ENCODE measurements around the gene XIRP2.
"Not testable (repeated sequence)": the region's sequence is repeated elsewhere in the genome, so short reads cannot be mapped to it uniquely, and the experiment has no call there.

Gene XIRP2

GRCh38 chr2:167198576-167198975 lies 310.3 kb downstream of the XIRP2 start:
- no peak for DNase-seq

GRCh38 chr2:167200019-167200418 lies 311.7 kb downstream of the XIRP2 start:
- no peak for DNase-seq

DNA sequence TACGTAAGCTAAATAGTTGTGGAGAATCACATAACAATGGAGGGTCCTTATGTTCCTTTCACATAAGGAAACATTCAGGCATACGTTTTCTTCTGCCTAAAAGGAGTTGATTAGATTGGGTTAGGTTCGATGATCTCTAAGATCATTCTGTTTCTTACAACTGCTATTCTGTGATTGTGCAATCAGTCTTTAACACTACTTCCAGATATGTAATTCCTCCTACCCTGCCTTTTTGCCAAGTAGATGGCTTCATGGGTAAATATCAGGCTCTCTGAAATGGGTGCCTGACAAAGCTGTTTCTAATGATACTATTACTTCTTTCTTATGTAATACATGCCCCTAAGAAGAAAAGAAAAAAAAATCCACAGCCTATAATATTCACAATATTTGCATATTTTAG lies 321.5 kb downstream of the XIRP2 start:
- DNase-seq = no peak

GRCh38 chr2:167212014-167212648 lies 323.9 kb downstream of the XIRP2 start:
- no peak for DNase-seq

- no peak for DNase-seq
Measured at GRCh38 chr2:167215595-167215994, 327.3 kb downstream of the XIRP2 start.

DNA sequence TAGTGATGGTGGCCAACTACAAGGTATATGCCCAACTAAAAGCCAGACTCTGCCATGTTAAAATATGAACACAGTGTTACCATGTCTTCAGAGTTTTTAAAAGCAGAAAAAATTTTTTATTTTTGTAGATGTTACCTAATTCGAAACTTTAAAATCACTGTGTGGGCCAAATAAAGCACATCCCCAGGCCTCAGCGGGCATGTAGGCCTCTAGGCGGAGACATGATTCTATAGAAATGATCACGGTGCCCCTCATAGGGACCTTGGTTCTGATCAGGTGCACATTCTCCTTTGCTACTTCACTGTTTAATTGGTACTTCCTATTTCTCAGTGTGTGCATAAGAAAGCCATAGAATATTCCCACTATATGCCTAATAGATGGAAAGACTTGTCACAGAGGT lies 349.2 kb downstream of the XIRP2 start:
- no peak for DNase-seq

DNA sequence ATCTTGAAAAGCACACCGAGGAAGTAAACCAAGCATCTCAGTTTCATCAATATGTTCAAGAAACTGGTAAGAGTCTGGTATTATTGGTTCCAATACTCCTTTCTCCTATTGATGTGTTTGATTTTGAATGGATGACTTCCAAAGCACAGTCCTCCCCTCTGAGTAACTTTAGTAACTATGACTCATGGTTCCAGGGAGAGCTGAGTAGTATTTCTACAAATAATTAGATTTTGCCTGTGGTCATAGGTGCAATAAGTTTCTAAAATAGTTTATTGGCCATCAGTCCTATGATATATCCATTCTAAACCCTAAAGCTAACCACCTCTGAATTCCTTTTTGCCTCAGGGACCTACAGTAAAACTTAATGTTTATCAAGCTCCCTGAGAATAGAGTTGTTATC lies 352.4 kb downstream of the XIRP2 start:
- DNase-seq = no peak

- no peak for DNase-seq
Measured at GRCh38 chr2:167249197-167249596, 360.9 kb downstream of the XIRP2 start.

- no peak for DNase-seq
Measured at GRCh38 chr2:167253025-167253424, 364.7 kb downstream of the XIRP2 start.

GRCh38 chr2:167254721-167255120 lies 366.4 kb downstream of the XIRP2 start:
- DNase-seq = no peak

GRCh38 chr2:167258712-167259111 lies 370.4 kb downstream of the XIRP2 start:
- DNase-seq = no peak

- DNase-seq = no peak
Measured at GRCh38 chr2:167264380-167264779, 376.1 kb downstream of the XIRP2 start.

DNA sequence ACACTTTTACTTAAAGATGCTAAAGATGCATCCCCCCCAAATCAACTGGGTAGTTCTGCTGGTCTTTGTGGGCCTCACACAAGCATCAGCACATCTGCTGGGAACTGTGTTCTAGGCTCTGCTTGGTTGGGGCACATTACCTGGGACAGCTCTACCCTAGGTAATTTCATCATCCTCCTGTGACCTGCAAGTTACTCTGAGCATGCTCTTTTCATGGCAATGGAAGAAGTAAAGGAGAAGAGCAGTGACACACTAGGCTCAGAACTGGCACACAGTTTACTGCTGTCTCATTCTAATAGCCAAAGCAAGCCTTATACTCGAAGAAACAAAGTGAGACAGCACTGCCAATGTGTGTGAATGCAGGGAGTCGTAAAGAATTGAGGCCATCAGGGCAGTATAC lies 376.7 kb downstream of the XIRP2 start:
- DNase-seq = no peak

- no peak for DNase-seq
Measured at GRCh38 chr2:167265722-167266121, 377.4 kb downstream of the XIRP2 start.

DNA sequence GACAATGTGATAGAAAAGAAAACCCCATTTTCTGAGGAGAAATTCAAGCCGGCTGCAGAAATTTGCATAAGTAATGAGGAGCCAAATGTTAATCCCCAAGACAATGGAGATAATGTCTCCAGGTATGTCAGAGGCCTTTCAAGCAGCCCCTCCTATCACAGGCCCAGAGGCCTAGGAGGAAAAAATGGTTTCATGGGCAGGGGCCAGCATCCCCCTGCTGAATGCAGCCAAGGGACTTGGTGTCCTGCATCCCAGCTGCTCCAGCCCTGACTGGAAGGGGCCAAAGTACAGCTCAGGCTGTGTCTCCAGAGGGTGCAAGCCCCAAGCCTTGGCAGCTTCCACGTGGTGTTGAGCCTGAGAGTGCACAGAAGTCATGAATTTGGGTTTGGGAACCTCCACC lies 380.0 kb downstream of the XIRP2 start:
- not testable (repeated sequence) for DNase-seq

DNA sequence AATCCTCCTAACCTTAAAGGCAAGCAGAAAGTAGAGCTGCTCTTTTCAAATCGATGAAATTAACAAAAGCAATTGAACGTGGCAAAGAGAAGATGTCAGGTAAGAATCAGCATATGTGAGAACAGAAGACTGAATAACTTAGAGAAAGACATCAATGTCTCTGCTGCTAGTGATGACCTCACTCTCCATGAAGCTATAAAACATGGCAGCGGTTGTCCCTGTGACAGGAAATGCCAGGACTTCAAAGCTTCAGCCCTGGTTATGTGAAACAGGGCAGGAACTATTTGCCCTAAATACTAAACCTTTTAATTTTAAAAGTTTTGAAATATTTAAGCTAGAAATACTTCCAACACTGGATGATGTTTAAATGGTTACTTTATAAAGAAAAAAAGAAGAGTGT lies 383.7 kb downstream of the XIRP2 start:
- no peak for DNase-seq

- no peak for DNase-seq
Measured at GRCh38 chr2:167275046-167275445, 386.8 kb downstream of the XIRP2 start.

- DNase-seq = no peak
Measured at GRCh38 chr2:167279810-167280209, 391.5 kb downstream of the XIRP2 start.

GRCh38 chr2:167287212-167287611 lies 398.9 kb downstream of the XIRP2 start:
- no peak for DNase-seq

DNA sequence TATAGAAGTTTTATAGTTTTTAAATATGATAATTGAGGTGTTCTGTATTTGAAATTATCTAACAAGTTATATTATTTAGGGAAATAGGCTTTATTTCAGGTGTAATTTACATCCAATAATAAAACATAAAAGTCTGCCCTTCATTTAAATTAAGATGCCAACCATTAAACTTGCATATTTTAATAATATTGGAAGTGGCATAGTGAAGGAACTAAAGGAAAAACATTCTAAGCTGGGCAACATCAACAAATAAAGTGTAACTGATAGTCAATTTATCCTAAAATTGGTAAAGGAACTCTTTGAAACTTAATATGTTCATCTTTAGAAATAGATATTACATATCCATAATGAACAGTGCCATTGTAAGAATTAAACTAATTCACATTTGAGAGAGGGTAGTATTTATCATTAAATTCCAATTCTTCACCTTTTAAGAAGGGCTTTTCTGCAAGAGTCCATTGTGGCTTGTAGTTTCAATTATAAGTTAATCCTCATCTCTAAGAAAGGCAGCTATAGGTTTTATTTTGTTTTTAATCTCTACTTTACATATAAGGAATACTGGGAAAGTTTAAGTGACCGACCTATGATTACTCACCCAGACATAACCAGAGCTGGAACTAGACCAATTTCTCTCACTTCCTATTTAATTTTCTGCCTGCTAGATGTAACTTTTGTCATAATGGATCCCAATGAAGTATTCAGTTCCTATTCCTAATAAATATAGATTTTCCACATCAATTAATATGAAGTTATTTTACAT lies 401.6 kb downstream of the XIRP2 start:
- DNase-seq = no peak

- DNase-seq = peak; percentile 40
Measured at GRCh38 chr2:167292430-167293171, 404.3 kb downstream of the XIRP2 start, which contains the start of gene B3GALT1. B3GALT1 (plus strand) TSS chr2:167293001.

- no peak for DNase-seq
Measured at GRCh38 chr2:167293172-167293781, 405.0 kb downstream of the XIRP2 start.
